Calu3 (cell line): ENCODE data around the gene RAB28. TPM values are rescaled to one million over a fixed set of nuclear protein-coding genes. Genes with fewer than 3 reads are reported as not detected.

ENCODE experiments used
- BruUV-seq: library from RNA; stranded (reverse); fragments of 400-500 nt; replicated peaks from 2 replicates; lab custom pipeline; 2021; lab: Mats Ljungman, UMichigan
- CTCF ChIA-PET: fragments of 300-600 bp; sonication (Branson Sonifier 250); formaldehyde crosslinking; loops from one replicate; lab custom pipeline; 2022; ENCODE audit warnings: antibody characterized with exemption; lab: Charles Lee
- DNase-seq: peaks from one replicate; pipeline ENCODE4 v3.0.0; 2022
- H3K27ac Mint-ChIP-seq: one replicate; pipeline ENCODE4 v1.8.0; 2022; ENCODE audit warnings: mixed read lengths; ENCODE audit not compliant: unreplicated experiment
- H3K27me3 Mint-ChIP-seq: one replicate; pipeline ENCODE4 v1.8.0; 2022; ENCODE audit warnings: mixed read lengths; ENCODE audit not compliant: unreplicated experiment
- H3K36me3 Mint-ChIP-seq: one replicate; pipeline ENCODE4 v1.8.0; 2022; ENCODE audit warnings: mild to moderate bottlenecking, moderate library complexity, mixed read lengths; ENCODE audit not compliant: insufficient read depth, unreplicated experiment
- H3K4me1 Mint-ChIP-seq: one replicate; pipeline ENCODE4 v1.8.0; 2022; ENCODE audit warnings: mild to moderate bottlenecking, low read depth, mixed read lengths; ENCODE audit not compliant: unreplicated experiment
- H3K4me3 Mint-ChIP-seq: one replicate; pipeline ENCODE4 v1.8.0; 2022; ENCODE audit warnings: mild to moderate bottlenecking, low read depth, moderate library complexity, mixed read lengths; ENCODE audit not compliant: unreplicated experiment
- H3K9me3 Mint-ChIP-seq: one replicate; pipeline ENCODE4 v1.8.0; 2022; ENCODE audit warnings: low read depth, mixed read lengths; ENCODE audit not compliant: unreplicated experiment
- CTCF ChIP-seq: fragments of 200-600 bp; IDR thresholded peaks from one replicate; pipeline ENCODE4 v1.8.0; 2022; ENCODE audit warnings: antibody characterized with exemption; ENCODE audit not compliant: unreplicated experiment
- intact Hi-C: fragments of 100-400 bp; cut with micrococcal nuclease; formaldehyde crosslinking; loops from one replicate; pipeline ENCODE4 v1.10.0; 2022; ENCODE audit not compliant: unreplicated experiment
- total RNA-seq: library from RNA; stranded (reverse); gene quantifications from 2 replicates; pipeline ENCODE4 v1.2.3, GENCODE V29; 2022

RAB28 gene
- total RNA-seq, 1 experiment from 2014 or later: 10.6 TPM

GRCh38 chr4:13493793-13494192 is 9.7 kb upstream of the RAB28 start:
- Mint-ChIP-seq H3K4me1 (no peaks in the 10 kb centered on the region), H3K27ac (no peak overlapping the region), H3K9me3 (no peaks in the 10 kb centered on the region), H3K4me3 (no peak overlapping the region), H3K27me3 (peaks cover 6% of the 10 kb centered on the region), H3K36me3 (no peaks in the 10 kb centered on the region)
- no peak for DNase-seq
- intact Hi-C loops: no loop called here
- no TSS peak for BruUV-seq
- CTCF ChIA-PET: no interaction called here
- no peak for TF ChIP-seq CTCF

GRCh38 chr4:13492747-13493146 is 8.6 kb upstream of the RAB28 start:
- BruUV-seq: no TSS peak
- H3K9me3 Mint-ChIP-seq: no peaks in the 10 kb centered on the region
- no peaks in the 10 kb centered on the region for H3K36me3 Mint-ChIP-seq
- peaks cover 11% of the 10 kb centered on the region for H3K27me3 Mint-ChIP-seq
- intact Hi-C loops: no loop called here
- DNase-seq: no peak
- H3K4me1 Mint-ChIP-seq: no peaks in the 10 kb centered on the region
- no peak overlapping the region for H3K27ac Mint-ChIP-seq
- CTCF ChIA-PET: no interaction called here
- no peak overlapping the region for H3K4me3 Mint-ChIP-seq
- TF ChIP-seq CTCF: no peak

GRCh38 chr4:13484749-13485221 is 645 bp upstream of the RAB28 start:
- CTCF ChIA-PET: no interaction called here
- TF ChIP-seq CTCF: no peak
- BruUV-seq: TSS peak; percentile 44
- Mint-ChIP-seq H3K27ac (peak overlapping the region; percentile 97), H3K9me3 (no peaks in the 10 kb centered on the region), H3K27me3 (peaks cover 11% of the 10 kb centered on the region), H3K4me3 (peak overlapping the region; percentile 87), H3K36me3 (peaks cover 28% of the 10 kb centered on the region), H3K4me1 (peaks cover 9% of the 10 kb centered on the region)
- intact Hi-C loops: loop anchor here (5.0 kb wide), 1 partner anchor 63 kb away; no protein-coding TSS in a partner anchor
- no peak for DNase-seq

GRCh38 chr4:13483768-13484121 is 395 bp downstream of the RAB28 start:
- no peak for DNase-seq
- Mint-ChIP-seq H3K27ac (peak overlapping the region; percentile 60), H3K27me3 (peaks cover 5% of the 10 kb centered on the region), H3K9me3 (no peaks in the 10 kb centered on the region), H3K4me1 (peaks cover 9% of the 10 kb centered on the region), H3K4me3 (peak overlapping the region; percentile 87), H3K36me3 (peaks cover 28% of the 10 kb centered on the region)
- TF ChIP-seq CTCF: no peak
- intact Hi-C loops: loop anchor here (5.0 kb wide), 1 partner anchor 64 kb away; no protein-coding TSS in a partner anchor
- CTCF ChIA-PET: interaction anchor here (0.6 kb wide), 1 partner anchor 117 kb away, joined by 5 read pairs; no protein-coding TSS in a partner anchor
- no TSS peak for BruUV-seq
